G401 (cell line): ENCODE data around the gene SPHK2. TPM values are rescaled to one million over a fixed set of nuclear protein-coding genes. Genes with fewer than 3 reads are reported as not detected.
A peak's percentile ranks its signal among the peaks of the same experiment; 100 is the strongest.

ENCODE experiments used
- DNase-seq: peaks from one replicate; pipeline ENCODE4 v3.0.0-alpha.2; 2015; ENCODE audit warnings: low spot score
- in situ Hi-C: cut with HindIII; loops from 2 replicates; pipeline ENCODE4 v1.10.0; 2016; ENCODE audit warnings: low sequenced_read_pairs, mixed read lengths
- total RNA-seq: library from RNA; depleted of rRNA; stranded (reverse); fragments of >200 nt; shearing (Covaris generic); gene quantifications from 2 replicates; pipeline ENCODE4 v1.2.3, GENCODE V29; 2014

Gene SPHK2
- total RNA-seq, 1 experiment from 2014 or later = 16.5 TPM

- DNase-seq = no peak
- in situ Hi-C loops = no loop called here
Measured at GRCh38 chr19:48600679-48601417, 18.5 kb upstream of the SPHK2 start.

- no peak for DNase-seq
- in situ Hi-C loops = no loop called here
Measured at GRCh38 chr19:48603001-48603400, 16.3 kb upstream of the SPHK2 start.

- in situ Hi-C loops = no loop called here
- no peak for DNase-seq
Measured at GRCh38 chr19:48603449-48603848, 15.9 kb upstream of the SPHK2 start.

- in situ Hi-C loops = no loop called here
- DNase-seq = no peak
Measured at GRCh38 chr19:48603850-48604249, 15.5 kb upstream of the SPHK2 start.

GRCh38 chr19:48606463-48607358 is 12.6 kb upstream of the SPHK2 start, which contains the start of gene SPACA4:
Gene SPACA4, plus strand, starts transcription at chr19:48606742. Its CDS starts 237 bp downstream, at chr19:48606979.
- in situ Hi-C loops = no loop called here
- no peak for DNase-seq

GRCh38 chr19:48607359-48607755 is 11.9 kb upstream of the SPHK2 start:
- in situ Hi-C loops = no loop called here

GRCh38 chr19:48608798-48609263 is 10.5 kb upstream of the SPHK2 start:
- in situ Hi-C loops = no loop called here
- peak; percentile 43 for DNase-seq

More at GRCh38 chr19:48607359-48607755, 11.9 kb upstream of the SPHK2 start:
- no peak for DNase-seq

- in situ Hi-C loops = no loop called here
- DNase-seq = no peak
Measured at GRCh38 chr19:48609571-48610108, 9.7 kb upstream of the SPHK2 start.

- DNase-seq = no peak
- in situ Hi-C loops = no loop called here
Measured at GRCh38 chr19:48611872-48612271, 7.4 kb upstream of the SPHK2 start.

GRCh38 chr19:48613024-48613851 is 6.1 kb upstream of the SPHK2 start:
- peak; percentile 75 for DNase-seq
- in situ Hi-C loops = no loop called here

GRCh38 chr19:48613852-48614435 is 5.4 kb upstream of the SPHK2 start:
- in situ Hi-C loops = no loop called here
- peak; percentile 54 for DNase-seq

GRCh38 chr19:48614436-48615230 is 4.7 kb upstream of the SPHK2 start, which contains the start of gene FAM83E:
Gene FAM83E, minus strand, starts transcription at chr19:48615076. Its CDS starts 1,704 bp downstream, at chr19:48613372.
- in situ Hi-C loops = no loop called here
- DNase-seq = peak; percentile 27

GRCh38 chr19:48615231-48616040 is 3.9 kb upstream of the SPHK2 start:
- in situ Hi-C loops = no loop called here
- DNase-seq = peak; percentile 14

- in situ Hi-C loops = no loop called here
- peak; percentile 7 for DNase-seq
Measured at GRCh38 chr19:48616041-48616436, 3.3 kb upstream of the SPHK2 start.

- in situ Hi-C loops = no loop called here
- DNase-seq = no peak
Measured at GRCh38 chr19:48616491-48617056, 2.7 kb upstream of the SPHK2 start.

GRCh38 chr19:48617146-48617937 is 2.0 kb upstream of the SPHK2 start:
- in situ Hi-C loops = no loop called here
- DNase-seq = peak; percentile 37
